Lung (tissue), 12 donors: Measurements from ENCODE around the gene ZNF552. TPM values are rescaled to one million over a fixed set of nuclear protein-coding genes. Genes with fewer than 3 reads are reported as not detected.
"Not testable (repeated sequence)": the region's sequence is repeated elsewhere in the genome, so short reads cannot be mapped to it uniquely, and the experiment has no call there.

Experiments used
- ATAC-seq: fragments of 200-7000 bp; cut with Tn5 transposase; one replicate; pipeline ENCODE4 v1.9.1; 2020; ENCODE audit warnings: moderate number of reproducible peaks; ENCODE audit not compliant: insufficient read depth, low FRiP score
- DNase-seq, 3 donors: peaks; one replicate each; pipeline ENCODE4 v3.0.0-alpha.2; 2013 to 2017
- H3K27ac ChIP-seq, 2 donors: one replicate each; pipeline ENCODE4 v1.5.1; 2013; ENCODE audit warnings: mild to moderate bottlenecking in 2 of 2, moderate library complexity in 2 of 2, control low read depth in 1 of 2, inconsistent platforms in 1 of 2, low read depth in 1 of 2, low read length in 1 of 2
- H3K27me3 ChIP-seq, 3 donors: one replicate each; pipeline ENCODE4 v1.5.1; 2013; ENCODE audit warnings: low read length in 2 of 3; ENCODE audit not compliant: control insufficient read depth in 3 of 3, insufficient read depth in 3 of 3
- H3K36me3 ChIP-seq, 4 donors: one replicate each; pipeline ENCODE4 v1.5.1; 2013; ENCODE audit warnings: low read length in 4 of 4, mild to moderate bottlenecking in 1 of 4, moderate library complexity in 1 of 4; ENCODE audit not compliant: control insufficient read depth in 4 of 4, insufficient read depth in 4 of 4
- H3K4me1 ChIP-seq, 5 donors: one replicate each; pipeline ENCODE4 v1.5.1; 2013; ENCODE audit warnings: low read length in 5 of 5, mild to moderate bottlenecking in 2 of 5, moderate library complexity in 1 of 5; ENCODE audit not compliant: control insufficient read depth in 5 of 5, insufficient read depth in 5 of 5
- H3K4me3 ChIP-seq: one replicate; pipeline ENCODE4 v1.5.1; 2013; ENCODE audit warnings: mild to moderate bottlenecking, control low read depth, moderate library complexity
- H3K9ac ChIP-seq, 2 donors: one replicate each; pipeline ENCODE4 v1.5.1; 2013; ENCODE audit warnings: low read length in 2 of 2, control low read depth in 1 of 2; ENCODE audit not compliant: insufficient read depth in 1 of 2
- H3K9me3 ChIP-seq, 4 donors: one replicate each; pipeline ENCODE4 v1.5.1; 2013; ENCODE audit warnings: low read length in 3 of 4, mild to moderate bottlenecking in 1 of 4, moderate library complexity in 1 of 4; ENCODE audit not compliant: control insufficient read depth in 4 of 4, insufficient read depth in 3 of 4
- WGBS, 2 donors: extraction: QIAGEN DNeasy Blood & Tissue Kit; methylation state at CpG; one replicate each; pipeline ENCODE4 v1.1.7; 2013; 5-methylcytosine and 5-hydroxymethylcytosine counted together
- polyA plus RNA-seq, 2 donors: library from polyadenylated mRNA; stranded (reverse); fragments of 200-250 nt; gene quantifications; one replicate each; pipeline ENCODE4 v1.2.1, GENCODE V29; 2013
- total RNA-seq, 2 donors: library from RNA; depleted of rRNA in 1 of 2; stranded (reverse); fragments of >200 nt in 1 of 2; gene quantifications; one replicate each; pipeline ENCODE4 v1.2.1, GENCODE V29; 2014 to 2021
- TF ChIP-seq, protein P1 (sequence below): IDR thresholded peaks from 2 replicates; pipeline ENCODE4 v1.5.1; 2012; ENCODE audit warnings: mild to moderate bottlenecking; ENCODE audit errors: control extremely low read depth, extremely low read depth
- donor health status: control.
- donor health status: control.
- donor health status: Bipolar disorder and iron deficiency.
- donor health status: healthy.
- donor health status: DM: yes; HTN: yes; CAD: no.

ZNF552 gene
- total and polyA plus RNA-seq, 4 donors = 5.9 to 44.1 (median 11.2) TPM

DNA sequence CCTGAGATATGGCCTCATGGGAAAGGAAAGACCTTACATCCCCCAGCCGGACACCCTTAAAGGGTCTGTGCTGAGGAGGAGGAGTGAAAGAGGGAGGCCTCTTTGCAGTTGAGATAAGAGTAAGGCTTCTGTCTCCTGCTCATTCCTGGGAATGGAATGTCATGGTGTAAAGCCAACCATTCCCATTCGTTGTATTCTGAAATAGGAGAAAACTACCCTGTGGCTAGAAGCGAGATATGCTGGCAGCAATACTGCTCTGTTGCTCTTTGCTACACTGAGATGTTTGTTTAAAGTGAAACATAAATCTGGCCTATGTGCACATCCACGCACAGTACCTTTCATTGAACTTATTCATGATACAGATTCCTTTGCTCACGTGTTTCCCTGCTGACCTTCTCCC lies 14.6 kb upstream of the ZNF552 start:
- ATAC-seq = no peak
- H3K27ac ChIP-seq = peak overlapping the region in 1 of 2 donors; percentile 28
- H3K4me1 ChIP-seq = peaks cover 0 to 11% (median 8%) of the 10 kb centered on the region in 5 donors
- H3K9me3 ChIP-seq = peaks cover 0 to 21% (median 0%) of the 10 kb centered on the region in 4 donors
- WGBS, 2 donors = 81 to 88% methylated on average over 5 of the region's 5 CpGs
- H3K36me3 ChIP-seq = peaks cover 0 to 8% (median 0%) of the 10 kb centered on the region in 4 donors
- no peaks in the 10 kb centered on the region for H3K27me3 ChIP-seq
- H3K9ac ChIP-seq = no peak overlapping the region
- TF ChIP-seq, protein P1, sequence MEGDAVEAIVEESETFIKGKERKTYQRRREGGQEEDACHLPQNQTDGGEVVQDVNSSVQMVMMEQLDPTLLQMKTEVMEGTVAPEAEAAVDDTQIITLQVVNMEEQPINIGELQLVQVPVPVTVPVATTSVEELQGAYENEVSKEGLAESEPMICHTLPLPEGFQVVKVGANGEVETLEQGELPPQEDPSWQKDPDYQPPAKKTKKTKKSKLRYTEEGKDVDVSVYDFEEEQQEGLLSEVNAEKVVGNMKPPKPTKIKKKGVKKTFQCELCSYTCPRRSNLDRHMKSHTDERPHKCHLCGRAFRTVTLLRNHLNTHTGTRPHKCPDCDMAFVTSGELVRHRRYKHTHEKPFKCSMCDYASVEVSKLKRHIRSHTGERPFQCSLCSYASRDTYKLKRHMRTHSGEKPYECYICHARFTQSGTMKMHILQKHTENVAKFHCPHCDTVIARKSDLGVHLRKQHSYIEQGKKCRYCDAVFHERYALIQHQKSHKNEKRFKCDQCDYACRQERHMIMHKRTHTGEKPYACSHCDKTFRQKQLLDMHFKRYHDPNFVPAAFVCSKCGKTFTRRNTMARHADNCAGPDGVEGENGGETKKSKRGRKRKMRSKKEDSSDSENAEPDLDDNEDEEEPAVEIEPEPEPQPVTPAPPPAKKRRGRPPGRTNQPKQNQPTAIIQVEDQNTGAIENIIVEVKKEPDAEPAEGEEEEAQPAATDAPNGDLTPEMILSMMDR = no peak
- peak; percentile 29 to 42 (median 30) for DNase-seq
- H3K4me3 ChIP-seq = no peak overlapping the region

DNA sequence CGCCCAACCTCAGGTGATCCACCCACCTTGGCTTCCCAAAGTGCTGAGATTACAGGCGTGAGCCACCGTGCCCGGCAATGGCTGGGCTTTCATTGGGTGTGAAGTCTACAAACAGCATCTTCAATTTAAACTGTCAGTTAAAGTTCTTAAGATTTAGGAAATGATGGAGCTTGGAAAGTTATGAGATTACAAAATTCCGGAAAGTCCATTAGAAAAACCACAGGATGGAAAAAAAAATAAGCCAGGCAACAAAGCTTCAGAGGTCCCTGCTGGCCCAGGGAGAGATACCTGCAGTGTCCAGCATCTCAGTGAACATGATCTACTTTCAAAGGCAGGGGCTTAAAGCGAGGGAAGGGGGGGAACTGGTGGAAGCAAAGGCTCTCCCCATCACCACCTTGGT lies 10.8 kb upstream of the ZNF552 start:
- WGBS, 2 donors = 95 to 98% methylated on average over 6 of the region's 6 CpGs
- DNase-seq (no peak), ATAC-seq (no peak)
- TF ChIP-seq, protein P1 = no peak
- Histone ChIP-seq H3K4me3 (no peak overlapping the region), H3K36me3 (peaks cover 0 to 12% (median under 1%) of the 10 kb centered on the region in 4 donors), H3K9ac (no peak overlapping the region), H3K9me3 (peaks cover 0 to 24% (median 0%) of the 10 kb centered on the region in 4 donors), H3K27ac (no peak overlapping the region), H3K27me3 (no peaks in the 10 kb centered on the region), H3K4me1 (peaks cover 0 to 9% (median 6%) of the 10 kb centered on the region in 5 donors)

DNA sequence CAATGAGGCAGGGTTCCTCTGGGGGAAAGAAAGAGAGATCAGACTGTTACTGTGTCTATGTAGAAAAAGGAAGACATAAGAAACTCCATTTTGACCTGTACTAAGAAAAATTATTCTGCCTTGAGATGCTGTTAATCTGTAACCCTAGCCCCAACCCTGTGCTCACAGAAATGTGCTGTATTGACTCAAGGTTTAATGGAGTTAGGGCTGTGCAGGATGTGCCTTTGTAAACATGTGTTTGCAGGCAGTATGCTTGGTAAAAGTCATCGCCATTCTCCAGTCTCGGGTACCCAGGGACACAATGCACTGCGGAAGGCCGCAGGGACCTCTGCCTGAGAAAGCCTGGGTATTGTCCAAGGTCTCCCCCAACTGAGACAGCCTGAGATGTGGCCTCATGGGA lies 8.9 kb upstream of the ZNF552 start:
- H3K27ac ChIP-seq = peak overlapping the region in 1 of 2 donors; percentile 14
- not testable (repeated sequence) for H3K4me1 ChIP-seq, ATAC-seq, H3K36me3 ChIP-seq, H3K27me3 ChIP-seq, H3K9ac ChIP-seq, H3K4me3 ChIP-seq, DNase-seq
- 71 to 91% methylated on average over 4 of the region's 4 CpGs for WGBS, 2 donors
- peaks cover 0 to 15% (median 0%) of the 10 kb centered on the region in 4 donors for H3K9me3 ChIP-seq

DNA sequence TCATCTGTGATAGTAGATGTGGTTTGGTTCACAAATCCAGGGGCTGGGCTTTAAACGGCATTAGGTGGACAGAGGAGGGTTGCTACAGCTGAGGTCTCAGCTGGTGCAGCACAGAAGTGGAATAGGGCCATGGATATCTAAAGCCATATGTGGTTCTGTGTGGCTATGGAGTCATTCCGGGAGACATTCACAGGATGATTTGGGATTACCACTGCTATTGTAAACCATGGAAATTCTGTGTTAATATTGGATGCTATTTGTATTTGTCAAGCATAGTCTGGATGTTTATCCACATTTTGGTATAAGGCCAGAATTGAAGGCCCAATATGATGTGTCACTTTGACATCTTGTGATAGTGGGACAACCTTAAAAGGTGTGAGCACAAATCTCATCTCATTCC lies 8.4 kb upstream of the ZNF552 start:
- not testable (repeated sequence) for DNase-seq, H3K4me3 ChIP-seq, H3K4me1 ChIP-seq, ATAC-seq, H3K27ac ChIP-seq, H3K9ac ChIP-seq, H3K27me3 ChIP-seq, H3K36me3 ChIP-seq
- 63 to 76% methylated on average over 2 of the region's 2 CpGs for WGBS, 2 donors
- H3K9me3 ChIP-seq = peaks cover 0 to 15% (median 0%) of the 10 kb centered on the region in 4 donors

DNA sequence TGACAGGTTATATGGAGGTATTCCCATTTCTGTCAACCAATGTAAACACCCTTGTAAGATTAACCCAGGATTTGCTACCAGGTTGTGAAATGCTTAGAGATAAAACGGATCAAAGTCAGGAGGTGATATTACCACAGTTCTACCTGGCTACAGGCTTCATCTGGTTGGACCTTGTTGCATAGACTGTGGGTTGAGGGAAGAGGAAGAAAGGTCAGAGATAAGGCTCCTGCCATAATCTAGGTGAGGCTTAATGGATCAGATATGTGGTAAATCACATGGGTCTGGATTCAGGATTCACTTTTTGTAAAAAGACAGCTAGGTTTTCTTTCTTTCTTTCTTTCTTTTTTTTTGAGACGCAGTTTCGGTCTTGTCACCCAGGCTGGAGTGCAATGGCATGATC lies 6.8 kb upstream of the ZNF552 start:
- H3K9ac ChIP-seq, H3K27ac ChIP-seq, ATAC-seq, DNase-seq, H3K4me1 ChIP-seq, H3K36me3 ChIP-seq, H3K4me3 ChIP-seq, H3K27me3 ChIP-seq: not testable (repeated sequence)
- peaks cover 0 to 11% (median 0%) of the 10 kb centered on the region in 4 donors for H3K9me3 ChIP-seq
- 89 to 97% methylated on average over 3 of the region's 3 CpGs for WGBS, 2 donors

DNA sequence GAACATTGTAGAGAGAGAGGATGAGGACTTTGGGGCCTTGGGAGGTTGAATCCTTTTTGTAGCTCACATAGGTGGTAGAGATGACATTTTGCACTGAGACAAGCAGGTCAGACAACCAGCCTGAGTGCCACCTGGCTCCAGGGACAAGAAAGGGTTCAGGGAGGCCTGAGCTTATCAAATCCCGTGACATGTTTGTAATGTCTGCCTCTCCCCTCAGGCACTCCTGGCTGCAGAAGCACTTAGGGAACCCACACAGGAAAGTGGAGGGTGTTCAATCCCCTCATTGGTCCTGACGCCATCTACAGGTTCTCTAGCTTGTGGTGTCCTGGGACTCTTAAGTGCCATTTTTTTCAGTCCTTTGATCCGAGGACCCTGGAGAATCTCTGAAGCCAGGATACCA lies 6.4 kb upstream of the ZNF552 start:
- not testable (repeated sequence) for H3K27ac ChIP-seq, H3K9me3 ChIP-seq, DNase-seq, H3K27me3 ChIP-seq, H3K36me3 ChIP-seq, ATAC-seq, H3K9ac ChIP-seq, H3K4me1 ChIP-seq, H3K4me3 ChIP-seq
- 55 to 67% methylated on average over 2 to 3 of the region's 3 CpGs for WGBS, 2 donors
